IMR-90 (cell line): ENCODE results near the gene USP35. TPM values are rescaled to one million over a fixed set of nuclear protein-coding genes. Genes with fewer than 3 reads are reported as not detected.

Source experiments
- ATAC-seq: fragments of 200-7000 bp; cut with Tn5 transposase; 2 replicates; pipeline ENCODE4 v1.9.1; 2020; ENCODE audit warnings: low read depth, mild to moderate bottlenecking, moderate library complexity
- BruUV-seq: library from RNA; stranded (reverse); fragments of 400-500 nt; replicated peaks from 2 replicates; lab custom pipeline; 2021; lab: Mats Ljungman, UMichigan
- CTCF ChIA-PET: fragments of 300-600 bp; formaldehyde crosslinking; extraction: SDS; loops from one replicate; lab custom pipeline; 2021; ENCODE audit warnings: antibody characterized with exemption; lab: Yijun Ruan, JAX
- POLR2A ChIA-PET: fragments of 300-600 bp; sonication (Branson Sonifier 250); formaldehyde crosslinking; loops from one replicate; lab custom pipeline; 2022; ENCODE audit warnings: antibody characterized with exemption; ENCODE audit not compliant: unreplicated experiment; lab: Charles Lee
- DNase-seq: peaks from one replicate; pipeline ENCODE4 v3.0.0; 2013
- H2AFZ ChIP-seq: replicated peaks from 2 replicates; pipeline ENCODE3; 2013; ENCODE audit warnings: low read length, mild to moderate bottlenecking; ENCODE audit not compliant: poor library complexity
- H2AK5ac ChIP-seq: 2 replicates; pipeline ENCODE4 v1.6.1; 2013; ENCODE audit warnings: low read depth, low read length, inconsistent platforms
- H2AK9ac ChIP-seq: replicated peaks from 2 replicates; pipeline ENCODE3; 2013; ENCODE audit warnings: mild to moderate bottlenecking, low read depth, low read length, moderate library complexity; ENCODE audit not compliant: poor library complexity
- H2BK120ac ChIP-seq: 2 replicates; pipeline ENCODE4 v1.6.1; 2013; ENCODE audit warnings: low read depth, low read length, inconsistent platforms
- H2BK15ac ChIP-seq: 3 replicates; pipeline ENCODE4 v1.6.1; 2013; ENCODE audit warnings: low read depth, low read length, inconsistent platforms
- H2BK20ac ChIP-seq: 2 replicates; pipeline ENCODE4 v1.6.1; 2013; ENCODE audit warnings: low read depth, mild to moderate bottlenecking, inconsistent platforms, low read length, moderate library complexity
- H2BK5ac ChIP-seq: 2 replicates; pipeline ENCODE4 v1.6.1; 2013; ENCODE audit warnings: mild to moderate bottlenecking, low read depth, low read length, inconsistent platforms; ENCODE audit not compliant: poor library complexity, severe bottlenecking
- H3K14ac ChIP-seq: replicated peaks from 2 replicates; pipeline ENCODE4 v1.6.1; 2013; ENCODE audit warnings: low read depth, low read length, inconsistent platforms
- H3K18ac ChIP-seq: 2 replicates; pipeline ENCODE4 v1.6.1; 2013; ENCODE audit warnings: low read depth, low read length, control low read depth
- H3K23ac ChIP-seq: 2 replicates; pipeline ENCODE4 v1.6.1; 2013; ENCODE audit warnings: low read depth, low read length, inconsistent platforms
- H3K27ac ChIP-seq: 2 replicates; pipeline ENCODE4 v1.5.1; 2013; ENCODE audit warnings: mild to moderate bottlenecking, control low read depth, low read length; ENCODE audit not compliant: insufficient read depth
- H3K27me3 ChIP-seq: 2 replicates; pipeline ENCODE4 v1.6.1; 2013; ENCODE audit warnings: low read length; ENCODE audit not compliant: control insufficient read depth, insufficient read depth
- H3K36me3 ChIP-seq: 2 replicates; pipeline ENCODE4 v1.6.1; 2013; ENCODE audit warnings: low read length, mixed read lengths; ENCODE audit not compliant: control insufficient read depth, insufficient read depth
- H3K4ac ChIP-seq: 2 replicates; pipeline ENCODE4 v1.6.1; 2013; ENCODE audit warnings: low read depth, low read length, inconsistent platforms
- H3K4me1 ChIP-seq: 2 replicates; pipeline ENCODE4 v1.6.1; 2013; ENCODE audit warnings: low read length, mixed read lengths; ENCODE audit not compliant: control insufficient read depth, insufficient read depth
- H3K4me2 ChIP-seq: 2 replicates; pipeline ENCODE4 v1.6.1; 2013; ENCODE audit warnings: low read depth, mild to moderate bottlenecking, control low read depth, low read length, moderate library complexity
- H3K4me3 ChIP-seq: 2 replicates; pipeline ENCODE4 v1.5.1; 2013; ENCODE audit warnings: low read depth, mild to moderate bottlenecking, control low read depth, low read length, moderate library complexity; ENCODE audit not compliant: insufficient read depth
- H3K56ac ChIP-seq: 2 replicates; pipeline ENCODE4 v1.6.1; 2013; ENCODE audit warnings: low read length, inconsistent platforms; ENCODE audit not compliant: insufficient read depth; ENCODE audit errors: extremely low read depth
- H3K79me1 ChIP-seq, 2 experiments: 2 replicates each; pipeline ENCODE4 v1.6.1; 2013; ENCODE audit warnings: low read length in 2 of 2, inconsistent platforms in 1 of 2, low read depth in 1 of 2
- H3K9ac ChIP-seq: 2 replicates; pipeline ENCODE4 v1.6.1; 2013; ENCODE audit warnings: low read depth, low read length, control low read depth
- H3K9me1 ChIP-seq: 2 replicates; pipeline ENCODE4 v1.6.1; 2013; ENCODE audit warnings: low read length, inconsistent platforms; ENCODE audit not compliant: insufficient read depth
- H3K9me3 ChIP-seq: 2 replicates; pipeline ENCODE4 v1.6.1; 2013; ENCODE audit warnings: low read length; ENCODE audit not compliant: control insufficient read depth, insufficient read depth
- H4K20me1 ChIP-seq: 2 replicates; pipeline ENCODE4 v1.6.1; 2013; ENCODE audit warnings: low read length, inconsistent platforms; ENCODE audit not compliant: insufficient read depth
- H4K5ac ChIP-seq: 2 replicates; pipeline ENCODE4 v1.6.1; 2013; ENCODE audit warnings: mild to moderate bottlenecking, low read depth, low read length, control low read depth
- H4K8ac ChIP-seq, 2 experiments: 2 replicates each; pipeline ENCODE4 v1.6.1; 2013; ENCODE audit warnings: low read depth in 2 of 2, low read length in 2 of 2, control low read depth in 1 of 2, inconsistent platforms in 1 of 2
- H4K91ac ChIP-seq: 2 replicates; pipeline ENCODE4 v1.6.1; 2013; ENCODE audit warnings: low read depth, low read length, inconsistent platforms; ENCODE audit not compliant: insufficient read depth
- BHLHE40 ChIP-seq: fragments of 150-350 bp; IDR thresholded peaks from 2 replicates; pipeline ENCODE4 v1.6.1; 2016; ENCODE audit warnings: mild to moderate bottlenecking, low read depth, low read length
- CEBPB ChIP-seq: IDR thresholded peaks from 2 replicates; pipeline ENCODE4 v1.6.1; 2012; ENCODE audit warnings: low read depth, low read length, improper control_type of control experiment
- CHD1 ChIP-seq: IDR thresholded peaks from 2 replicates; pipeline ENCODE4 v1.6.1; 2012; ENCODE audit warnings: low read depth, low read length, improper control_type of control experiment
- CTCF ChIP-seq: conservative IDR thresholded peaks from 2 replicates; pipeline ENCODE4 v1.5.1; 2012; ENCODE audit warnings: mild to moderate bottlenecking, low read depth, low read length, improper control_type of control experiment
- ELK1 ChIP-seq: fragments of 150-350 bp; IDR thresholded peaks from 2 replicates; pipeline ENCODE4 v1.6.1; 2016; ENCODE audit warnings: low read depth, mild to moderate bottlenecking, low read length, moderate library complexity, borderline replicate concordance
- MAFK ChIP-seq: IDR thresholded peaks from 2 replicates; pipeline ENCODE4 v1.6.1; 2012; ENCODE audit warnings: low read depth, low read length, improper control_type of control experiment
- MAZ ChIP-seq: IDR thresholded peaks from 2 replicates; pipeline ENCODE4 v1.6.1; 2012; ENCODE audit warnings: low read depth, mild to moderate bottlenecking, low read length, improper control_type of control experiment, moderate library complexity, borderline replicate concordance
- MXI1 ChIP-seq: IDR thresholded peaks from 2 replicates; pipeline ENCODE4 v1.6.1; 2012; ENCODE audit warnings: low read depth, mild to moderate bottlenecking, low read length, moderate library complexity, borderline replicate concordance
- NFE2L2 ChIP-seq: fragments of 150-350 bp; IDR thresholded peaks from 2 replicates; pipeline ENCODE4 v1.6.1; 2016; ENCODE audit warnings: low read depth, mild to moderate bottlenecking, low read length
- POLR2A ChIP-seq: IDR thresholded peaks from 2 replicates; pipeline ENCODE4 v1.6.1; 2012; ENCODE audit warnings: mild to moderate bottlenecking, low read depth, low read length
- RAD21 ChIP-seq: IDR thresholded peaks from 2 replicates; pipeline ENCODE4 v1.6.1; 2012; ENCODE audit warnings: low read length, improper control_type of control experiment
- RCOR1 ChIP-seq: IDR thresholded peaks from 2 replicates; pipeline ENCODE4 v1.6.1; 2012; ENCODE audit warnings: mild to moderate bottlenecking, low read length, improper control_type of control experiment; ENCODE audit not compliant: insufficient replicate concordance
- RFX5 ChIP-seq: IDR thresholded peaks from 2 replicates; pipeline ENCODE4 v1.8.0; 2012; ENCODE audit warnings: low read depth, mild to moderate bottlenecking, low read length, moderate library complexity
- SMC3 ChIP-seq: fragments of 150-350 bp; IDR thresholded peaks from 2 replicates; pipeline ENCODE4 v1.6.1; 2016; ENCODE audit warnings: low read depth, mild to moderate bottlenecking, antibody characterized with exemption, low read length, moderate library complexity
- WGBS, 2 experiments: methylation state at CpG; one replicate each; pipeline versions ENCODE4 v1.1.5 to v1.1.7; 2013; ENCODE audit warnings: missing lambda C conversion rate in 2 of 2; ENCODE audit not compliant: insufficient read length in 1 of 2; ENCODE audit errors: extremely low coverage in 2 of 2; 5-methylcytosine and 5-hydroxymethylcytosine counted together
- dilution Hi-C: fragments of 300-500 bp; cut with HindIII; formaldehyde crosslinking; loops from one replicate; pipeline ENCODE4 v1.14.3; 2018; ENCODE audit warnings: low sequenced_read_pairs; ENCODE audit not compliant: unreplicated experiment
- in situ Hi-C: fragments of 300-500 bp; cut with MboI; formaldehyde crosslinking; loops from 3 replicates; pipeline ENCODE4 v1.14.3; 2019; ENCODE audit warnings: low sequenced_read_pairs, inconsistent platforms, mixed read lengths
- intact Hi-C: fragments of 100-400 bp; cut with micrococcal nuclease; formaldehyde crosslinking; loops from 2 replicates; pipeline ENCODE4 v1.10.0; 2022
- polyA plus RNA-seq, 3 experiments: library from polyadenylated mRNA; depleted of rRNA; stranded (reverse); fragments of >200 nt; gene quantifications; 2 replicates each; pipeline ENCODE4 v1.2.3, GENCODE V29; 2012; ENCODE audit warnings: low replicate concordance in 1 of 3
- total RNA-seq: library from RNA; depleted of rRNA; stranded (reverse); fragments of >200 nt; gene quantifications from 2 replicates; pipeline ENCODE4 v1.2.3, GENCODE V29; 2012

The USP35 gene
- total and polyA plus RNA-seq, 2 of the 4 experiments (the other 2 are of a cell fraction): 2.7 to 11.3 TPM

GRCh38 chr11:78208257-78209165, 19.8 kb downstream of the USP35 start (continued):
- no peak for TF ChIP-seq MAZ

GRCh38 chr11:78209478-78209877, 20.8 kb downstream of the USP35 start:
- Histone ChIP-seq H2AFZ (no peak overlapping the region), H3K4me2 (no peak overlapping the region), H4K20me1 (peaks cover 18% of the 10 kb centered on the region), H3K36me3 (peaks cover 47% of the 10 kb centered on the region), H4K8ac (no peak overlapping the region), H4K5ac (no peak overlapping the region), H3K79me1 (peaks cover 5 to 51% of the 10 kb centered on the region in 2 experiments; a peak in 2 of 4 replicates), H2BK5ac (no peak overlapping the region), H3K9me3 (no peaks in the 10 kb centered on the region), H2BK15ac (no peak overlapping the region), H3K14ac (no peak overlapping the region), H3K4me3 (no peak overlapping the region), H4K91ac (no peak overlapping the region), H3K4me1 (peaks cover 14% of the 10 kb centered on the region), H2AK5ac (no peak overlapping the region), H2BK20ac (no peak overlapping the region), H3K27ac (no peak overlapping the region), H3K23ac (no peak overlapping the region), H3K18ac (no peak overlapping the region), H2AK9ac (no peak overlapping the region), H2BK120ac (no peak overlapping the region), H3K27me3 (no peaks in the 10 kb centered on the region), H3K56ac (no peak overlapping the region), H3K4ac (no peak overlapping the region), H3K9ac (no peak overlapping the region), H3K9me1 (peaks cover 22% of the 10 kb centered on the region)
- DNase-seq (no peak), ATAC-seq (no peak)
- in situ Hi-C loops (no loop called here), dilution Hi-C loops (no loop called here), intact Hi-C loops (no loop called here)
- CTCF ChIA-PET: no interaction called here
- POLR2A ChIA-PET: no interaction called here
- WGBS, 2 experiments: 95% methylated on average over 10 of the region's 18 CpGs; no CpG with 5 or more reads in 1 of the 2 experiments
- no TSS peak for BruUV-seq
- TF ChIP-seq CEBPB: no peak
- no peak for TF ChIP-seq CHD1
- TF ChIP-seq CTCF: no peak
- no peak for TF ChIP-seq RFX5
- no peak for TF ChIP-seq MXI1
- no peak for TF ChIP-seq SMC3
- no peak for TF ChIP-seq MAZ
- TF ChIP-seq ELK1: no peak
- no peak for TF ChIP-seq BHLHE40
- TF ChIP-seq RCOR1: no peak
- TF ChIP-seq POLR2A: no peak
- no peak for TF ChIP-seq RAD21
- no peak for TF ChIP-seq MAFK
- TF ChIP-seq NFE2L2: no peak
